Measurements from ENCODE around the gene UTP11.

- TF ChIP-seq CTCF (IDR thresholded peaks at IDR 0.05) = no peak
- no peak for TF ChIP-seq POLR2A (IDR thresholded peaks at IDR 0.05)
Observed at GRCh38 chr1:38060498-38060897, 48.0 kb downstream of the UTP11 start.
